IPS-11a (cell line): ENCODE data around the gene ZMYND10.
A peak's percentile ranks its signal among the peaks of the same experiment; 100 is the strongest.

Experiments
- H3K4me3 ChIP-seq: one replicate; pipeline ENCODE4 v1.5.1; 2013; ENCODE audit warnings: low read depth, low read length, control low read depth

The ZMYND10 gene

DNA sequence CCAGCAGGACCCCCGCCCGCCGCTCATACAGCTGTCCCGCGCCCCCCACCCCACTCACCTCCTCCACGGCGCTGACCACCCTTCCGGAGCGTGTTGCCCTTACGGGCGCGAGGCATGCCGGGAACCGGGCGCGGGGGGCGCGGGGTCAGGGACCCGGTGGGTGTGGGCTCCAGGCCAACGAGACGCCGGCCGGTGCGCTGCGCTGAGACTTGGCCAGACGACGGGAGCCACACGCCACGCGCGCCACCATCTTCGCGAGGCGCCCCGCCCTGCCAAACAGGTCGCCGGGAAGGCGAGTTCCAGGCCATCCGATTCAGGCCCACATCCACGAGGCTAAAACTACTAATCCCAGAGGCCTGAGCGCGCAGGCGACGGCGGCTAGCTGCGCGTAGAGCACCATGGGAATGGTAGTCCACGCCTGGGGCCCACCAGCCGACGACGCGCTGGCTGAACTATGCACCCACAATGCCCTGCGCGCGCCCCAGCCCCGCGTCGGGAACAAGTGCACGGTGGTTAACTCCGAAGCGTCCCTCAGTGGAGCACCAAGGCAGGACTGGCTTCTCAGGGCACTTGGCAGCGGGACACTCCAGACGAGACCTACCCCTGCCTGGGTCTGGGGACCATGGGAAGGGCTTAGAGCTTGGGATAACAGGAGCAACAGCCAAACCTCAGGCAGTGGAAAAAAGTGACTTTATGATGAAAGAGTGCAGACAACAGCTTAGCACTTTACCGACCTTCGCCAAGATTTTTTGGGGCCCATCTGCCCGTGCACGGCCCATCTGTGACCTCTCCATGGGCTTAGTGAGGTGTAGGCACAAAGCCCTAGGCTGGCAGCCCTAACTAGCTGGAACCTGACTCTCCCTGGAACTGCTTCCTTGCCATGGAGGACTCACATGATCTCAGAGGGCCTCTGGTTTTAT is 53.1 kb downstream of the ZMYND10 start, which contains the start of gene IFRD2:
IFRD2 (minus strand) TSS at position 271 of the 920 bp plus-strand sequence; CDS start at position 116, 155 bp downstream.
- peak within 1 kb of the TSS; percentile 84 for H3K4me3 ChIP-seq
